Skeletal muscle satellite cell (primary cell): ENCODE data around the gene ITGA1.

Source experiments
- H3K27me3 ChIP-seq: 2 replicates; pipeline ENCODE4 v1.7.0; 2013; ENCODE audit warnings: low read length; ENCODE audit not compliant: control insufficient read depth, insufficient read depth
- H3K36me3 ChIP-seq: 2 replicates; pipeline ENCODE4 v1.7.0; 2013; ENCODE audit warnings: mild to moderate bottlenecking, control low read depth, low read length; ENCODE audit not compliant: insufficient read depth
- H3K4me1 ChIP-seq: 2 replicates; pipeline ENCODE4 v1.7.0; 2013; ENCODE audit warnings: low read length; ENCODE audit not compliant: control insufficient read depth, insufficient read depth
- H3K4me2 ChIP-seq: 2 replicates; pipeline ENCODE4 v1.7.0; 2013; ENCODE audit warnings: mild to moderate bottlenecking, low read length
- H3K4me3 ChIP-seq: 2 replicates; pipeline ENCODE4 v1.7.0; 2013; ENCODE audit warnings: low read length
- H3K9ac ChIP-seq: 2 replicates; pipeline ENCODE4 v1.7.0; 2013; ENCODE audit warnings: mild to moderate bottlenecking, low read depth, low read length, moderate library complexity
- H3K9me3 ChIP-seq: replicated peaks from 2 replicates; pipeline ENCODE4 v1.7.0; 2013; ENCODE audit warnings: mild to moderate bottlenecking, control low read depth, low read length

Gene ITGA1

GRCh38 chr5:52993367-52993766 is 205.7 kb downstream of the ITGA1 start:
- Histone ChIP-seq H3K4me1 (peaks cover 22% of the 10 kb centered on the region), H3K27me3 (no peaks in the 10 kb centered on the region), H3K4me3 (no peak overlapping the region), H3K36me3 (peaks cover 9% of the 10 kb centered on the region), H3K4me2 (no peak overlapping the region), H3K9ac (no peak overlapping the region), H3K9me3 (no peaks in the 10 kb centered on the region)

- H3K4me2 ChIP-seq: no peak overlapping the region
- H3K27me3 ChIP-seq: no peaks in the 10 kb centered on the region
- peaks cover 9% of the 10 kb centered on the region for H3K36me3 ChIP-seq
- H3K4me1 ChIP-seq: peaks cover 16% of the 10 kb centered on the region
- no peak overlapping the region for H3K4me3 ChIP-seq
- no peaks in the 10 kb centered on the region for H3K9me3 ChIP-seq
- H3K9ac ChIP-seq: no peak overlapping the region
Observed at GRCh38 chr5:52994266-52994665, 206.6 kb downstream of the ITGA1 start.

- Histone ChIP-seq H3K36me3 (peaks cover 9% of the 10 kb centered on the region), H3K4me3 (no peak overlapping the region), H3K4me2 (no peak overlapping the region), H3K4me1 (peaks cover 16% of the 10 kb centered on the region), H3K9ac (no peak overlapping the region), H3K27me3 (no peaks in the 10 kb centered on the region), H3K9me3 (no peaks in the 10 kb centered on the region)
Observed at GRCh38 chr5:52995095-52995494, 207.4 kb downstream of the ITGA1 start.

GRCh38 chr5:52995914-52996313 is 208.2 kb downstream of the ITGA1 start:
- no peak overlapping the region for H3K4me3 ChIP-seq
- peaks cover 9% of the 10 kb centered on the region for H3K36me3 ChIP-seq
- H3K27me3 ChIP-seq: no peaks in the 10 kb centered on the region
- H3K4me1 ChIP-seq: peaks cover 8% of the 10 kb centered on the region
- no peak overlapping the region for H3K4me2 ChIP-seq
- no peaks in the 10 kb centered on the region for H3K9me3 ChIP-seq
- H3K9ac ChIP-seq: no peak overlapping the region

GRCh38 chr5:52996979-52997378 is 209.3 kb downstream of the ITGA1 start:
- H3K9ac ChIP-seq: no peak overlapping the region
- H3K4me3 ChIP-seq: no peak overlapping the region
- peaks cover 6% of the 10 kb centered on the region for H3K4me1 ChIP-seq
- H3K9me3 ChIP-seq: no peaks in the 10 kb centered on the region
- H3K27me3 ChIP-seq: no peaks in the 10 kb centered on the region
- H3K4me2 ChIP-seq: peak overlapping the region; percentile 38
- H3K36me3 ChIP-seq: peaks cover 9% of the 10 kb centered on the region

GRCh38 chr5:52997424-52997823 is 209.7 kb downstream of the ITGA1 start:
- no peak overlapping the region for H3K4me3 ChIP-seq

GRCh38 chr5:52998552-52999313 is 211.0 kb downstream of the ITGA1 start:
- Histone ChIP-seq H3K4me3 (no peak overlapping the region), H3K36me3 (peaks cover 3% of the 10 kb centered on the region), H3K9me3 (no peaks in the 10 kb centered on the region), H3K9ac (no peak overlapping the region), H3K4me1 (peaks cover 11% of the 10 kb centered on the region), H3K4me2 (no peak overlapping the region), H3K27me3 (no peaks in the 10 kb centered on the region)

More at GRCh38 chr5:52997424-52997823, 209.7 kb downstream of the ITGA1 start:
- no peaks in the 10 kb centered on the region for H3K9me3 ChIP-seq
- H3K27me3 ChIP-seq: no peaks in the 10 kb centered on the region
- peaks cover 6% of the 10 kb centered on the region for H3K4me1 ChIP-seq
- peaks cover 7% of the 10 kb centered on the region for H3K36me3 ChIP-seq
- H3K9ac ChIP-seq: no peak overlapping the region
- peak overlapping the region; percentile 38 for H3K4me2 ChIP-seq

- Histone ChIP-seq H3K9me3 (no peaks in the 10 kb centered on the region), H3K36me3 (peaks cover 3% of the 10 kb centered on the region), H3K4me1 (peaks cover 19% of the 10 kb centered on the region), H3K4me3 (no peak overlapping the region), H3K4me2 (no peak overlapping the region), H3K27me3 (no peaks in the 10 kb centered on the region), H3K9ac (no peak overlapping the region)
Observed at GRCh38 chr5:52999344-52999949, 211.7 kb downstream of the ITGA1 start.

GRCh38 chr5:53001541-53001940 is 213.8 kb downstream of the ITGA1 start:
- Histone ChIP-seq H3K4me3 (no peak overlapping the region), H3K27me3 (no peaks in the 10 kb centered on the region), H3K9ac (no peak overlapping the region), H3K4me1 (peaks cover 27% of the 10 kb centered on the region), H3K36me3 (peaks cover 3% of the 10 kb centered on the region), H3K4me2 (no peak overlapping the region), H3K9me3 (no peaks in the 10 kb centered on the region)

- no peaks in the 10 kb centered on the region for H3K27me3 ChIP-seq
- peaks cover 32% of the 10 kb centered on the region for H3K4me1 ChIP-seq
- no peak overlapping the region for H3K4me3 ChIP-seq
- no peaks in the 10 kb centered on the region for H3K9me3 ChIP-seq
- H3K4me2 ChIP-seq: no peak overlapping the region
- H3K36me3 ChIP-seq: peaks cover under 1% of the 10 kb centered on the region
- H3K9ac ChIP-seq: no peak overlapping the region
Observed at GRCh38 chr5:53002491-53002890, 214.8 kb downstream of the ITGA1 start.

- H3K27me3 ChIP-seq: no peaks in the 10 kb centered on the region
- no peaks in the 10 kb centered on the region for H3K9me3 ChIP-seq
- H3K9ac ChIP-seq: no peak overlapping the region
- no peak overlapping the region for H3K4me3 ChIP-seq
- H3K36me3 ChIP-seq: no peaks in the 10 kb centered on the region
- H3K4me2 ChIP-seq: no peak overlapping the region
- peaks cover 36% of the 10 kb centered on the region for H3K4me1 ChIP-seq
Observed at GRCh38 chr5:53003144-53003543, 215.4 kb downstream of the ITGA1 start.
